GM20431 (cell line): ENCODE results near the gene SHROOM3.
"Not testable (repeated sequence)": the region's sequence is repeated elsewhere in the genome, so short reads cannot be mapped to it uniquely, and the experiment has no call there.

ENCODE experiments used
- in situ Hi-C: fragments of 300-500 bp; cut with MseI, MboI; formaldehyde crosslinking; loops from one replicate; pipeline ENCODE4 v1.15.0; 2020; ENCODE audit warnings: low sequenced_read_pairs; ENCODE audit not compliant: unreplicated experiment

SHROOM3 gene

GRCh38 chr4:76434901-76435527 lies at the start of gene SHROOM3:
TSS of gene SHROOM3 (plus strand) at chr4:76435229. CDS start at chr4:76436053, 824 bp downstream.
- in situ Hi-C loops = no loop called here

- in situ Hi-C loops = no loop called here
These were observed 49.1 kb upstream of the SHROOM3 start for GRCh38 chr4:76385974-76386373.

DNA sequence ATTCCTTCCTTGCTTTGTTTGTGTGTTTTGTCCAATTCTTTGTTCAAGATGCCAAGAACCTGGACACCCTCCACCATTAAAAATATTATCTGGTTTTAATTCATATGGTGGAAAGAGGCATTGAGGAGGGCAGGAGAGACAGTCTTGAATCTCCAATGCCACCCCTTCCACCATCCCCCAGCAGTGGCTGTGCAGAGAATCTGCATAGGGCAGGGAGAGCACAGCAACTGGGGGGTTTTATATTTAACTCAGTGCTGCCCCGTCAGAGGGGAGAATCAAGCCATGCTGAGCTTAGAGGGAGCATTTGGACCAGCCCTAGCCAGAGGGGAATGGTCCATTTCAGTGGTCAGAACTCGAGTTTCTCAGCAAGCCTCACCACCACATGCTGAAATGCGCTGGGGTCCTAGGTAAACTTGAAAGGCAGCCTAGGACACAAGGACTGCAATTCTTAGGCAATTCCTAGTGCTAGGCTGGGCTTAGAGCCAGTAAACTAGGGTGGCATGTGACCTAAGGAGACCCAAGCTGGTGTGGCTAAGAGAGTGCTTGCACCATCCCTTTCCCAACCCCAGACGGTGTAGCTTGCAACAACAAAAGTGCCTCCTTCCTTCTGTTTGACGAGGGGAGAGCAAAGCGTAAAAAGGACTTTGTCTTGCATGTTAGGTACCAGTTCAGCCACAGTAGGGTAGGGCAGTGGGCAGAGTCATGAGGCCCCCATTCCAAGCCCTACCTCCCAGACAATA lies 48.3 kb upstream of the SHROOM3 start:
- in situ Hi-C loops = no loop called here

DNA sequence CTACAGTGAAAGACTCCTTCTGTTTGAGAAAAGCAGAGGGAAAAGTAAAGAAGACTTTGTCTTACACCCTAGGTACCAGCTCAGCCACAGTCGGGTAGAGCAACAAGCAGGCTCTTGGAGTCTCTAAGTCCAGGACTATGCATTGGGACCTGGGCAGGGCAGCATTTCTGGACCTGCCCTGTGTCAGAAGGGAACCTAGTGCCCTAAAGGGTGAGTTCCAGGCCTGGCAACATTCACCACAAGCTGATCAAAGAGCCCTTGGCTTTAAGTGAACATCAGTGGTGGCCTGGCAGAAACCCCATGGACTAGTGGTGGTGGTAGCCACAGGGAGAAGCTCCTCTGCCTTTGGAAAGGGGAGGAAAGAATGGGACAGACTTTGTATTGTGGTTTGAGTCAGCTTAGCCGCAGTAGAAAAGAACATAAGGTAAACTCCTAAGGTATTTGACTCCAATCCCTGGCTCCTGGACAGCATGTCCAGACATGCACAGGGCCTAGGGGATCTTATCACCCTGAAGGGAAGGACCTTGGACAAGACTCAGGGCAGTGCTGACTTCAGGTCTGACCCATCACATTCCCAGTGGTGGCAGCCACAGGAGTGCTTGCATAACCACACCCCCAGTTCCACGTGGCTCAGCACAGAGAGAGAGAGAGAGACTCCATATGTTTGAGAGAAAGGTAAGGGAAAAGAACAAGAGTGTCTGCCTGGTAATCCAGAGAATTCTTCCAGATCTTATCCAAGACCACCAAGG lies 46.7 kb upstream of the SHROOM3 start:
- in situ Hi-C loops = no loop called here

GRCh38 chr4:76401654-76402053 lies 33.4 kb upstream of the SHROOM3 start:
- in situ Hi-C loops = no loop called here

DNA sequence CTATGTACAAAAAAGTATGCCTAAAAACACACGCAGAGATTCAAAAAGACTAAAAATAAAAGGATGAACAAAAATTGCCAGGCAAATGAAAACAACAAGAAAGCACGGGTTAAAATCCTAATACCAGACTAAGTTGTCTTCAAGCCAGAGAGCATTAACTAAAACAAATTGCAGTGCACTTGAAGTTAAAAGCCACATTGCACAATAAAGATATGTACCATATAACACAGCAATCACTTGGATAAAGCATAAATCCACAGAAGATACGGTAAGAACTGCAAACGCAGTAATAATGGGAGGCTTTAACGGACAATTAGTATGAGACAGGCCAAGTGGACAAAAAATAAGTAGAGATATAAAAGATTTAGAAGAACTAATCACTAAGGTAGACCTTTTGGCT lies 28.9 kb upstream of the SHROOM3 start:
- in situ Hi-C loops = no loop called here

DNA sequence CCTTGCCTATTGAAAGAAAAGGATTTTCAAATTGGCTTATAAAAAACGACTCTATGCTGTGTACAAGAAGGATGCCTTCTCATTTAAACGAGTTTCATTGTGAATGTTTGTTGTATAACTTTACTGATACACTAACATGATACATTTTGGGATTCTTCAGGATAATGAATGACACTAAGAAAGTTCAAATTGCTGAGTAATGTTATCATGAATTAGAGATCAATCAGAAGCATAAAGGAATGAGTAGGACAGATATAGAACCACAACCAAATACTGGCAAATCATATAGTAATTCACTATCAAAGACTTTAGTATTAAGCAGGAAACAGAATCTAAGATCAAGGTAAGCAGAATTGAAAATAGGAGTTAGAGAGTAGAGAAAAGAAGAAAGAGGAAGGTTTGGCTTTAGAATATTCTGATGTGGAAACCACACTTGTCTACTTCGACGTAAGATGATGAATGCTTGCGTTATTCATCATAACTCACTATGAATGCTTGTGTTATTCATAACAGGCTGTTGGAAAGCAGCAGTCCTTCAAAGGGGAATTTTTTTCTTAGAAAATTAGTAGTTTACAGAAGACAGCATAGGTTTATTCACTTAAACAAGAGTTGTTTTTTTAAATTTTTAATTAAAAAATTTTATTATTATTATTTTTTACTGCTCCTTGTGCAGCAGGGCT lies 27.4 kb upstream of the SHROOM3 start:
- in situ Hi-C loops = no loop called here

GRCh38 chr4:76410636-76411035 lies 24.4 kb upstream of the SHROOM3 start:
- in situ Hi-C loops = no loop called here

DNA sequence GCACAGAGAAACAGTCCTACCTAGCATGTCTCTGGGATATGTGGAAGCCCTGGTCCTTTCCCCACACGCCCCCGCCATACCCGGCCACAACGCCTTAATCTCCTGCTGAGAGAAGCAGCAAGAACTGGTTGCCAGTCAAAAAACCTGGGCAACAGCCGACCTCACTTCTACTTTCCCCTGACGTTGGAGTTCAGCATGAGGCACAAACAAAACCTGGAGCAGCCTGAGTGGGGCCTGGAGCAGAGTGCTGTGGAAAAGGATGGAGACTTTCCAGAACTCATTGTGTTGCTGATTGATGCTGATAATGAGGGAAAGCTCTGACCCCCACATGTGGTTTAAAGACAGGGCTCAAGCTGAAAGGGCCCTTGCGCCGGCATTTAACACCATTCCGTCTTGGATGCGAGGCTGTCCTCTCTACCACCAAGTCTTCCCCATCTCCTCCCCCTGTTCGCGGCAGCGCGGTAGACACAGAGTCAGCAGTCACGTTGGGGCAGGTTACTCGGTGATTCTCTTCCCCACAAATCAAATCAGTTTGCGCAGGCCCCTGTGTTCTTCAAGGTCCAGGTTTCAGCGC lies 14.8 kb upstream of the SHROOM3 start:
- in situ Hi-C loops = no loop called here

GRCh38 chr4:76420762-76421581 lies 14.1 kb upstream of the SHROOM3 start, which contains the start of gene CCDC158:
TSS of gene CCDC158 (minus strand) at chr4:76421141. CDS start at chr4:76403207, 17,934 bp downstream.
- in situ Hi-C loops = no loop called here

DNA sequence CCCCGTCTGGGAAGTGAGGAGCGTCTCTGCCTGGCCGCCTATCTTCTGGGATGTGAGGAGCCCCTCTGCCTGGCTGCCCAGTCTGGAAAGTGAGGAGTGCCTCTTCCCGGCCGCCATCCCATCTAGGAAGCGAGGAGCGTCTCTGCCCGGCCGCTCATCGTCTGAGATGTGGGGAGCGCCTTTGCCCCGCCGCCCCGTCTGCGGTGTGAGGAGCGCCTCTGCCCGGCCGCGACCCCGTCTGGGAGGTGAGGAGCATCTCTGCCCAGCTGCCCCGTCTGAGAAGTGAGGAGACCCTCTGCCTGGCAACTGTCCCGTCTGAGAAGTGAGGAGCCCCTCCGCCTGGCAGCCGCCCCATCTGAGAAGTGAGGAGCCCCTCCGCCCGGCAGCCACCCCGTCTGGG lies 11.9 kb upstream of the SHROOM3 start:
- in situ Hi-C loops = not testable (repeated sequence)

- in situ Hi-C loops = no loop called here
These were observed 8.8 kb upstream of the SHROOM3 start for GRCh38 chr4:76426272-76426671.

GRCh38 chr4:76429636-76430035 lies 5.4 kb upstream of the SHROOM3 start:
- in situ Hi-C loops = no loop called here

GRCh38 chr4:76430519-76431388 lies 4.3 kb upstream of the SHROOM3 start:
- in situ Hi-C loops = no loop called here

DNA sequence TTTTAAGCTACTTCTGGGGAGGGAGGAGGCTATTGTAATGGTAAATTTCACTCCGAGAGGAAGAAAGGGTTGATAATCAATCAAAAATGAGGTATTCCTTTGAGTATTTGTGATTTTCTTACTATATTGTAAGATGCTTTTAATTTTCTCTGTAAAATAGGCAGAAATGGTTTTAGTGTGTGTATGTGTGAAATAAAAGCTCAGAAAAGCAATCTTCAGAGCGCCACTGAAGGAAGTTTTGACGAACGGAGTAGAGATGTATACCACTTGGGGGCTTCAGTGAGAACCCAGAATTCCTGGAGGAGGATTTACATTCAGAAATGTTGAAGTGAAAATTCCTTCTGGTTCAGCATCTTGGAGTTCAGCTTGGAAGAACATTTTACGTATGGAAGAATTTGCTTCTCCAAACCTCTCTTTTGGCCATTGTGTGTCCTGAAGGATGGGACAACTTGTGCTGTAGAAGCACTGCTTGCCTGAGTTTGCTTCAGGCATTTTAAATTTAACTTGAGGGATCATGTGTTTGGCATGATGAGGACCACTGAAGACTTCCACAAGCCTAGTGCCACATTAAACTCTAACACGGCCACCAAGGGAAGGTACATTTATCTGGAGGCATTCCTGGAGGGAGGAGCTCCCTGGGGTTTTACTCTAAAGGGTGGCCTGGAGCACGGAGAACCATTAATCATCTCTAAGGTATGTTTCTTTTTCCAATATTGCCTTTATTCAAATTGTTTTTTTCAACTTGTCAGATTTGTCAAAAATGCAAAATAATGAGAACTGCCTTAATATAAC lies 695 bp downstream of the SHROOM3 start:
- in situ Hi-C loops = no loop called here

GRCh38 chr4:76439491-76439890 lies 4.5 kb downstream of the SHROOM3 start:
- in situ Hi-C loops = no loop called here

GRCh38 chr4:76441881-76442280 lies 6.9 kb downstream of the SHROOM3 start:
- in situ Hi-C loops = no loop called here

- in situ Hi-C loops = no loop called here
These were observed 7.8 kb downstream of the SHROOM3 start for GRCh38 chr4:76442807-76443206.
